HCT116 (cell line): ENCODE results near the gene EIF1AD. TPM values are rescaled to one million over a fixed set of nuclear protein-coding genes. Genes with fewer than 3 reads are reported as not detected.

ENCODE experiments used
- ATAC-seq: fragments of 200-7000 bp; cut with Tn5 transposase; 2 replicates; pipeline ENCODE4 v1.9.1; 2020; ENCODE audit warnings: mild to moderate bottlenecking, moderate library complexity
- BruUV-seq: library from RNA; stranded (reverse); fragments of 400-500 nt; replicated peaks from 2 replicates; lab custom pipeline; 2021; lab: Mats Ljungman, UMichigan
- CTCF ChIA-PET: fragments of 300-600 bp; sonication (Branson Sonifier 250); formaldehyde crosslinking; loops from one replicate; lab custom pipeline; 2021; ENCODE audit warnings: antibody characterized with exemption; lab: Charles Lee
- POLR2A ChIA-PET: fragments of 300-600, 350-600 bp; sonication (Branson Sonifier 250); formaldehyde crosslinking; loops from one replicate; lab custom pipeline; 2021; ENCODE audit warnings: antibody characterized with exemption; lab: Charles Lee
- RAD21 ChIA-PET, 2 experiments: fragments of 300-600 bp; sonication (Branson Sonifier 250); formaldehyde crosslinking; loops; one replicate each; lab custom pipeline; 2023; ENCODE audit warnings: low total read pairs in 2 of 2; ENCODE audit not compliant: uncharacterized antibody in 2 of 2, unreplicated experiment in 2 of 2, low non-redundant PET in 1 of 2; lab: Charles Lee
- DNase-seq: peaks from one replicate; pipeline ENCODE4 v3.0.0-alpha.2; 2010; ENCODE audit warnings: low read depth, low spot score
- H2AFZ ChIP-seq: fragments of 200-600 bp; shearing (Covaris generic), sonication (generic); 2 replicates; pipeline ENCODE4 v1.6.1; 2017; ENCODE audit warnings: low read depth, mixed run types, mixed read lengths, antibody characterized with exemption, low read length; ENCODE audit not compliant: poor library complexity, severe bottlenecking
- H3K27ac ChIP-seq: 2 replicates; pipeline ENCODE4 v1.5.1; 2012; ENCODE audit warnings: low read depth, low read length
- H3K27me3 ChIP-seq: fragments of 200-600 bp; sonication (generic); 2 replicates; pipeline ENCODE4 v1.6.1; 2016; ENCODE audit warnings: mixed run types, low read length, mixed read lengths; ENCODE audit not compliant: insufficient read depth
- H3K36me3 ChIP-seq, 2 experiments: fragments of 200-500 bp in 1 of 2; fragments of 200-600 bp in 1 of 2; sonication (Bioruptor generic) in 1 of 2; sonication (generic) in 1 of 2; 2 replicates each; pipeline versions ENCODE4 v1.5.1 to v1.6.1; 2014 to 2016; ENCODE audit warnings: low read length in 2 of 2, inconsistent platforms in 1 of 2, mixed read lengths in 1 of 2, mixed run types in 1 of 2; ENCODE audit not compliant: insufficient read depth in 2 of 2, control insufficient read depth in 1 of 2
- H3K4me1 ChIP-seq, 2 experiments: fragments of 200-600 bp in 1 of 2; sonication (generic) in 1 of 2; 2 replicates each; pipeline versions ENCODE4 v1.5.1 to v1.6.1; 2012 to 2017; ENCODE audit warnings: low read length in 2 of 2, inconsistent platforms in 1 of 2, mild to moderate bottlenecking in 1 of 2, mixed read lengths in 1 of 2, mixed run types in 1 of 2, moderate library complexity in 1 of 2; ENCODE audit not compliant: insufficient read depth in 2 of 2, control insufficient read depth in 1 of 2
- H3K4me2 ChIP-seq: fragments of 200-600 bp; sonication (generic); 2 replicates; pipeline ENCODE4 v1.6.1; 2017; ENCODE audit warnings: mixed run types, low read length, mixed read lengths
- H3K4me3 ChIP-seq, 2 experiments: fragments of 200-600 bp in 1 of 2; sonication (generic) in 1 of 2; replicated peaks in 1 of 2; 2 replicates each; pipeline ENCODE4 v1.5.1; 2011 to 2016; ENCODE audit warnings: low read length in 2 of 2, control low read depth in 1 of 2, low read depth in 1 of 2, mild to moderate bottlenecking in 1 of 2, mixed read lengths in 1 of 2, mixed run types in 1 of 2
- H3K79me2 ChIP-seq: fragments of 200-600 bp; sonication (generic); 2 replicates; pipeline ENCODE4 v1.6.1; 2017; ENCODE audit warnings: mild to moderate bottlenecking, mixed run types, low read length, moderate library complexity, mixed read lengths; ENCODE audit not compliant: insufficient read depth
- H3K9ac ChIP-seq: fragments of 200-600 bp; sonication (generic); 2 replicates; pipeline ENCODE4 v1.6.1; 2016; ENCODE audit warnings: low read length, mixed read lengths
- H3K9me2 ChIP-seq: fragments of 200-600 bp; sonication (generic), shearing (Covaris generic); 2 replicates; pipeline ENCODE4 v1.6.1; 2017; ENCODE audit warnings: mixed run types, mild to moderate bottlenecking, moderate library complexity; ENCODE audit not compliant: insufficient read depth
- H3K9me3 ChIP-seq, 2 experiments: fragments of 200-500 bp in 1 of 2; fragments of 200-600 bp in 1 of 2; sonication (Bioruptor generic) in 1 of 2; sonication (generic) in 1 of 2; 2 replicates each; pipeline ENCODE4 v1.6.1; 2014 to 2017; ENCODE audit warnings: low read length in 2 of 2, mixed read lengths in 2 of 2, inconsistent platforms in 1 of 2, low read depth in 1 of 2, mild to moderate bottlenecking in 1 of 2, mixed run types in 1 of 2, moderate library complexity in 1 of 2; ENCODE audit not compliant: control insufficient read depth in 1 of 2, insufficient read depth in 1 of 2
- H4K20me1 ChIP-seq: fragments of 200-600 bp; sonication (generic), shearing (Covaris generic); 2 replicates; pipeline ENCODE4 v1.6.1; 2017; ENCODE audit warnings: mixed run types, mild to moderate bottlenecking, moderate library complexity; ENCODE audit not compliant: insufficient read depth
- ATF3 ChIP-seq: IDR thresholded peaks from 2 replicates; pipeline ENCODE4 v1.6.1; 2012
- CTCF ChIP-seq, 3 experiments: fragments of 200-600 bp in 1 of 3; sonication (generic) in 1 of 3; IDR thresholded peaks in 2 of 3; conservative IDR thresholded peaks in 1 of 3; 2 replicates each; pipeline ENCODE4 v1.5.1; 2012 to 2017; ENCODE audit warnings: low read depth in 2 of 3, low read length in 2 of 3, antibody characterized with exemption in 1 of 3, borderline replicate concordance in 1 of 3, control low read depth in 1 of 3, mild to moderate bottlenecking in 1 of 3, mixed read lengths in 1 of 3, mixed run types in 1 of 3, moderate library complexity in 1 of 3; ENCODE audit not compliant: insufficient read depth in 1 of 3
- ELF1 ChIP-seq: IDR thresholded peaks from 2 replicates; pipeline ENCODE4 v1.6.1; 2012; ENCODE audit warnings: low read depth, borderline replicate concordance
- EZH2phosphoT487 ChIP-seq: fragments of 200-600 bp; IDR thresholded peaks from 2 replicates; pipeline ENCODE4 v1.6.1; 2018; ENCODE audit warnings: antibody characterized with exemption, borderline replicate concordance
- POLR2AphosphoS5 ChIP-seq: IDR thresholded peaks from 2 replicates; pipeline ENCODE4 v1.6.1; 2011; ENCODE audit warnings: mild to moderate bottlenecking, low read depth, low read length, moderate library complexity
- RAD21 ChIP-seq: IDR thresholded peaks from 2 replicates; pipeline ENCODE4 v1.6.1; 2012; ENCODE audit warnings: low read depth, mild to moderate bottlenecking
- REST ChIP-seq: IDR thresholded peaks from 2 replicates; pipeline ENCODE4 v1.6.1; 2012; ENCODE audit warnings: low read depth
- SP1 ChIP-seq: IDR thresholded peaks from 2 replicates; pipeline ENCODE4 v1.6.1; 2012; ENCODE audit warnings: low read depth
- ZBTB33 ChIP-seq: IDR thresholded peaks from 2 replicates; pipeline ENCODE4 v1.6.1; 2011; ENCODE audit warnings: mild to moderate bottlenecking, low read length, moderate library complexity; ENCODE audit not compliant: insufficient replicate concordance; ENCODE audit errors: extremely low read depth
- intact Hi-C: fragments of 100-400 bp; cut with micrococcal nuclease; formaldehyde crosslinking; loops from 2 replicates; pipeline ENCODE4 v1.10.0; 2022
- total RNA-seq: library from RNA; stranded (reverse); gene quantifications from one replicate; pipeline ENCODE4 v1.2.1, GENCODE V29; 2021; ENCODE audit not compliant: unreplicated experiment

EIF1AD gene
- total RNA-seq, 1 experiment from 2014 or later = 45.5 TPM

GRCh38 chr11:65972116-65972515 is 29.8 kb downstream of the EIF1AD start (continued):
- TF ChIP-seq RAD21 (no peak), ZBTB33 (no peak), ELF1 (no peak)
- TF ChIP-seq, all 23 proteins: peak for 0

GRCh38 chr11:65968600-65969482 is 33.1 kb downstream of the EIF1AD start:
- no peak overlapping the region for H3K4me3 ChIP-seq
- TF ChIP-seq REST (no peak), POLR2AphosphoS5 (no peak), ELF1 (no peak), RAD21 (no peak), EZH2phosphoT487 (no peak), CTCF (IDR thresholded peaks at IDR 0.05 in 2 of 3, conservative IDR thresholded peaks at IDR 0.05 in 1 of 3; ENCODE audit: borderline replicate concordance in 1 of 3, insufficient read depth in 1 of 3, low read depth in 2 of 3, low read length in 2 of 3) (no peak), ATF3 (no peak), SP1 (no peak)
- intact Hi-C loops = no loop called here
- no peak for DNase-seq
- no peak overlapping the region for H3K27ac ChIP-seq
- BruUV-seq = no TSS peak
- H3K9me3 ChIP-seq = no peaks in the 10 kb centered on the region
- no peak overlapping the region for H3K4me2 ChIP-seq
- no peaks in the 10 kb centered on the region for H3K27me3 ChIP-seq
- no peaks in the 10 kb centered on the region for H3K4me1 ChIP-seq
- ChIA-PET POLR2A (no interaction called here), CTCF (no interaction called here), RAD21 (no interaction called here)
- no peak overlapping the region for H3K9ac ChIP-seq
- no peaks in the 10 kb centered on the region for H3K9me2 ChIP-seq
- H2AFZ ChIP-seq = no peak overlapping the region
- H3K36me3 ChIP-seq = peaks cover 37 to 51% of the 10 kb centered on the region in 2 experiments; a peak in 3 of 4 replicates
- peak; percentile 47; the same call in 1 of the 2 replicates for ATAC-seq
- no peaks in the 10 kb centered on the region for H4K20me1 ChIP-seq
- peaks cover 30% of the 10 kb centered on the region for H3K79me2 ChIP-seq
